Stimulated activated CD4-positive, alpha-beta T cell treated with anti-CD3 and anti-CD28 coated beads, Interleukin-15, amount 100 ng/mL, for 24 hours (primary cell): ENCODE measurements around the gene PTPN14.

ENCODE experiments used
- DNase-seq: peaks from one replicate; pipeline ENCODE4 v3.0.0-alpha.2; 2020

Gene PTPN14

DNA sequence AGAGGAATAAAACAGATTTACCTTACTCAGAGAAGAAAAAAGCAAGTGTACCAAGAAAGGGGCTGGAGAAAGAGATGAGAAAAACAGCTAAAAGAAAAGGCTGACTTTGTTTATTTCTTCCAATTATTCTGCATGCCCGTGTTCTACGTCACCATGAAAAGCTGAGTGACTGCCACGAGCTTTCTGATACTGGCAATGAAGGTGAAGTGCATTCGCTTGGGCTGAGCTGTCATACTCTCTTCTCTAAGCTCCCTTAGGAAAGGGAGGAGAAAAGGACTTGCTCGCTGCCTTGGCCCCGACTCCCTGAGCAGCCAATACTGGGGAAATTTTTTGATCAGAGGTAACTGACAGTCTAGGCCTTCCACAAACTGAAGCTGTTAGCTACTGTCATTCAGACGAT is 165.1 kb downstream of the PTPN14 start:
- DNase-seq, result no peak

DNA sequence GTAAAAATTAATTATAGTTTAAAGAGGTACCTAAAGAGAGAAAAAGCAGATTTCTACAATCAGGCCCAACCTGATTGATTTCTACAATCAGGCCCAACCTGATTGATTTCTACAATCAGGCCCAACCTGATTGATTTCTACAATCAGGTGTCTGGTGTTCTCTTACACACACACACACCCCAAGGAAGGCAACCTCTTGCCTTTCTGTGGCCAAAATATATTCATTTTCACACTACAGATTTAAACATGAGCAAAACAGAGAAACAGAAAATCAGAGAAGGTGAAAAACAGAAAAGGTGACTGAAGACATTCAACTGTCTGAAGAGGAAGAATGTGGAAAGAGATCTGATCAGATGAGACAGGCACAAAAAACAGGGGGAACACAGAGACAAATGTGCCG is 166.0 kb downstream of the PTPN14 start:
- DNase-seq, result no peak

DNA sequence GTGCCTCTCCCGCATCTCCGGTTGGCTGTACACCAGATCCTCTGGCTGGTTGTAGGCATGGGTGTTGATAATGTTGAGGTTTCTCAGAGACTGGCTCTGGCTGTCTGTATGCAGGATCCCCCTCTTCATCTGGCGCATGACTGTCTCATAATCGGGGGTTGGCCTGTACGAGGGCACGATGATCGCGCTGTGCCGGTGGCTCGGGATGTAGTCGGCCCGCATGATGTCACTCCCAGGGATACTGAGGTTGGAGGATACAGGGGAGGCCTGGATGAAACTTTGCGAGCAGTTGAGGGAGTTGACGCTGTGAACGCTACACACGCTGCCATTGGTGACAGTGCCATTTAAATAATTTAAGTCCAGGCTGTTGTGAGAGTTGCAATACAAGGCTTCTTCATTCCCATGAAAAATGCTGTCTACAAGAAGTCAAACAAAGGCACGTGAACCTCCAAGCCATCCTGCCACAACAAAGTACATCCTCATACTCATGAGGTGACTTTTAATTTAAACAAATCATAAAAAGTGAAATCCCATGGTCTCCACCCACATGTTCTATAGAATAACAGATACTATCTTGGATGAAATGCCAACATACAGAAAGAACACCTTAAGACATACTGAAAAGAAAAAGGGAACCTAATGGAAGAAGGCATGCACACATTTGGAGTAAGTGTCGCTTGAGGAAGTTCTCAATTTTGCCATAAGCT is 166.9 kb downstream of the PTPN14 start:
- DNase-seq, result no peak

DNA sequence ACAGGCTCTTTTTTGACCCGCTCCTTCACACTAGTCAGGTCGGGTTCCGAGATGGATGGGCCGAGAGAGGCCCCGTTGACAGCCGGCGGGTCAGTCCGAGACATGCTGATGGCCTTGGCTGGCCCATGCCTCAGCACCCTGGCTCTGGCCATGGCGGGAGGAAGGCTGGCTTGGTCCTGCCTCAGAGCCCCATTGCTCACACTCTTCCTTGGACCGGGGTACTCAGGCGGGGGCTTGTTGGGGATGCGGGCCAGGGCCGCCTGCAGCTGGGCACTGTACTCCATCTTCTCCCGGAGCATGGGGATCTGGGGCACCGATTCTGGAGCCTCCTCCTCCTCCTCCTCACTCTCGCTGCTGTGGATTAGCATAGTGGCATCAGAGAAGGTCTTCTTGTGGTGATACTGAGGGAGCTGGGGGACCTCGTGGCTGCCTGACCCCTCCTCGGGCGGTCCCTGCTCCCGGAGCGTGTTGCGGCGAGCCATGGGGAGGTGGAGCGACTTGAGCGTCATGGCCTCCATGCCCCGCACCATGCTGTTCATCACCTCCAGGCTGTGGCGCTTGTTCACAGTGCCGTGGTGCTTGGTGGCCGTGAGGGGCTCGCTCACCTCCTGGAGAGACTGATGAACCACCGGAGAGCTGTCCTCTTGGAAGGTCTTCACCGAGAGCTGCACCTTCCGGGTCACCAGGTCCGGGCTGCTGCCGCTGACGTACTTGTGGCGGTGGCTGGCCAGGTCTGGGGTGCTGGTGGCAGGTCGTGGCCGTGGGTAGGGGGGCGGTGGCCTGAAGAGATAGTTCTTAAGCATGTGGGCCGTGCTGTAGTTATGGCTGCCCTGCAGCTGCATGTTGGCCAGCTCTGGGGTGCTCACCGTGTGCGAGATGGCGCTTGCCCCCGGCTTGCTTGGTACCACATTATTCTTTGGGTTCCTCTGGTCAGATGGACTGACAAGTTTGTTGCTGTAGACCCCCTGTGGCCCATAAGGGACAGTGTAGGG is 167.7 kb downstream of the PTPN14 start:
- DNase-seq, result no peak

DNA sequence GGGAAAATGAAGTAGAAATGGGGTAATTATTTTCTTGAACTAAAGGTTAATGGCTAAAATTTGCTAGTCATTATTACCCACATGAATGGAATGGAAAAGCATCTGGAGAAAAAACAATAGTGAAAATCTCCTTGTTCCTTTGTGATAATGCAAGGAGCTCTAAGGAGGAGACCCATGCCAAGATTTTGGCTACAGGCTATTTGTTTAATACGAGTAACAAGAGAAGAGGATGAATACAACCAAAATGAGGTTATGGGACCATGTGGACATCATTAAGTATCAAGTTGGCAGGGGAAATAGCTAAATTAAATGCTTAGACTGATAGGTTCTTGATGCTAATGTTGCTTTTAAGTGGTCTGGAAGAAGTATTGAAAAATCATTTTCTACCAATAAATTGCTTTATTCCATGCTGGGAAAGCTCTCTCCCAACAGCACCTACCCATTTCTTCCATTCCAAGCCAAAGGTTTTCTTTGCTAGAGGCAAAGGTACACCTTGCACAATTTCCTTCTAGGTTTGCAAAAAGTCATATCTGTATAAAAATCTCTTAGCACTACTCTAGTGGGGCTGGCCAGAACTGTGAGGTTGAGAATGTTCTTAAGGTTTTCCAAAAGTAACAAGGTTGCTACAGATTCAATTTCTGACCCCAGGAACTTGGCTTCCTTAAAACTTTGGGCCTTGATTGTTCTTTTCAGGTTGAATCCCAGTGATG is 170.3 kb downstream of the PTPN14 start:
- DNase-seq, result no peak

DNA sequence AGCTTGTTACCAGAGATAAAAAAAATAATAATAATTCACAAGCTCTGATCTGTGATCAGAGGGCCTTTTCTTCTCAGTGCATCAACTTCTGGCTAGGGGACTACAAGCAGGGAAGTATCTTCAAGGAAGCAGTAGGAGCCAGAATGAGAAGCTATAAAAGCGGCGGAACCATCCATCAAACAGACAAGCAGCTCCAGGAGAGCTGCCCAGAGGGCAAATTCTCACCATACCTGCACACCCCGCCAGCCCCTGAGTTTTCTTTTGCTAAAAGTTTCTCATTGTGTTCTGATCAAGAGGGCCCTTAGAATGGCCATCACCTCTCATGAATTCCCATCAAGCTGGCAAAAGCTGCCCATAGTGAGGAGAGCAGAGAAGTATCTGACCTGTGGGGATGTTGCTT is 171.0 kb downstream of the PTPN14 start:
- no peak for DNase-seq

DNA sequence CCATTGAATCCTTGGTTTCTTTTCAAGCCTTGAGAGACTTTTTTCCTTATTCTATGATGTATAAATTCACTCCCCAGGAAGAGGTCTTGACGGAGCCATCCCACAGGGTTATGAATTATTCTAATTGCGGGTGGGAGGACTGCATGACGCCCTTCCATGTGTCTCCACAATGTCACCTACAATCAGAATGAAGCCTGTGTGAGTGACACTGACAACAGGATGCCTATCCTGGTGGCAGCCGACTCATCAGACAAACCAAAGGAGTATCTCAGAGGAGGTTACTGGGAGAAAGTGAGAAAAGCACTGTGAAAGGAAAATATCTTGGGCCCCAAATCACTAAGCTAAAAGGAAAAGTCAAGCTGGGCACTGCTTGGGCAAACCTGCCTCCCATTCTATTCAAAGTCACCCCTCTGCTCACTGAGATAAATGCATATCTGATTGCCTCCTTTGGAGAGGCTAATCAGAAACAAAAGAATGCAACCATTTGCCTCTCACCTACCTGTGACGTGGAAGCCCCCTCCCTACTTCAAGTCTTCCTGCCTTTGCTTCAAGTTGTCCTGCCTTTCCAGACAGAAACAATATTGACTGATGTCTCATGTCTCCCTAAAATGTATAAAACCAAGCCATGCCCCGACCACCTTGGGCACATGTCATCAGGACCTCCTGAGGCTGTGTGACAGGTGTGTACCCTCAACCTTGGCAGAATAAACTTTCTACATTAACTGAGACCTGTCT is 172.0 kb downstream of the PTPN14 start:
- DNase-seq, result no peak

DNA sequence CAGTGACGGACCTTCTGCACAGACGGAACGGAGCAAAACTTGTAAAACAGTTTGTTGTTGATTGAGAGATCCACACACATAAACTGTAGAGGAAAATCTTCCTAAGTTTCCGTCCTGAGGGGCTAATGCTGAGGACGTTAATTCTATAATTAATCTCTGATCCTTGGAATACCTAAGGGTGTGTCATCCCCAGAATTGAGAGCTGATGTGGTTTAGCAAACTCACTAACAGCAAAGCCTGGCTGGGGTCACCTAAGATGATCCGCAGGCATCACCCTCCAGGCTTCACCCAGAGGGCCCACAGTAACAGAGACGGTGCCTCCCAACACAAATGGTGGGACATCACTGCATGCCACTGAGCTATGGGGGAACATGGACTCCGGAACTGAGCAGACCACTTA is 172.9 kb downstream of the PTPN14 start:
- DNase-seq, result no peak

DNA sequence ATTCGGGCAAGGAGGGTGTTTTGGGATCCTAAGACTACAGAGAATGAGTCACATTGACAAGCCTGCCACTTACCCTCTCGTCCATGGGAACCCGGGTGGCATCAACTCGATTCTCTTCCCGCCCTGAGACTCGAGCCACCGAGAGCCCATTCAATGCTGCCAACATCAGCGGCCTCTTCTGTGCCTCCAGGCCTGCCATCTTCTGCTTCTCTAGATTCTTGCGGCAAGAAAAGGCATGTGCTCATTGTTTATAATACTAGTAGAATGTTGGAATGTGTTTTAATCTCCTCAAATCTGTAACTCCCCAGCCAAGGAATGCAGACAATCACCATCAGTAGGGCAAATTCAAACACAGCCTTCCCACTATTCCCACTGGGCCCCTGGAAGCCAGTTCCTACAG is 173.5 kb downstream of the PTPN14 start:
- DNase-seq, result no peak

DNA sequence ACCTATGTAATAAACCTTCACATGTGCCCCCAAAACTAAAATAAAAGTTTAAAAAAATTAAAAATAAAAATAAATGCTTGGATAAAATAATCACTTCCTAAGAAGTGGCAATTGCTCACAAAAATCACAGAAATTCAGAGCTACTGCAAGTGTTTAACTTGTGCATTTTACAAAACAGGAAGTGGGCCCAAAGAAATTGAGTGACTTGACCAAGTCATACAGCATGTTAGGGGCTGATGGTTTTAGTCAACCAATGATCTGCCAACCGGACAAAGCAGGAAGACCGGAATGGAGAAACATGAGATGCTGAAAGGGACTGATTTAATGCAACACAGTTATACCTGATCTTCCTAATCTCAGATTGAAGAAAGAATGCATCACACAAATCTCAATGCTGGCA is 173.9 kb downstream of the PTPN14 start:
- DNase-seq, result no peak

DNA sequence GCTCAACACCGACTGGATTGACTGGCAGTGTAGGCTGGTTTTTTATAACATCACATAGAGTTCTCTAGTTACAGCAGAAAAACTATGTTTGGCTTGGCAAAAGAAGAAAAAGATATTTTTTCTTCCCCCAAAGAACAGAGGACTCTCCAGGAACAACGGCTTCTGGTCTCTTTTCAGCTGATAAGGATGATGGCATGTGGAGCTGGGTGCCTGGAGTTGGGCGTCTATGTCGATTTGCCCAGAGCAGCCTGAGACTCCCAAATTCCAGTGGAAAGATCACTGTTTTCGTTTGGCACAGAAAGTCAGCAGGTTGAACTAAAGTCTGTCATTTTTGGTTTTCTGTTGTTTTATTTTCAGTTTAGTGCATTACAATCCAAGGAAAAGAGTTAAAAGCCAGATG is 179.3 kb downstream of the PTPN14 start:
- DNase-seq, result no peak

DNA sequence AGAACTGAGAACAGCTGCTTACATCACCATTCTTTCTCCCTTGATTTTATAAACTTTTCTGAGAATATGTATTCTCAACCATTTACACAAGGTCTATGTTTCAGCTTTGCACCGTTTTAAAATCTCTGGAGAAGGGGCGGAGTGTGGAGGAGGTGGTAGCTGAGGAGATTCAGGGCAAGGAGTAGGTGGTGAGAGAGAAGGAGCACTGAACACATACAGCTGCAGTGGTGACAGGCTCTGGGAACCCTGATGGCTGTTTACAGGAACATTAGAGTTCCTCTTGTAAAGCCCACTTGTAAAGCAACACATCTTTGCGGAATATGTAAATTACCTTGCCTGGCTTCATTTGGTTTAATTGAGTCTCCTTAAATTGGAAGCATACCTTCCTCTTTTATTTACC is 180.8 kb downstream of the PTPN14 start:
- no peak for DNase-seq

DNA sequence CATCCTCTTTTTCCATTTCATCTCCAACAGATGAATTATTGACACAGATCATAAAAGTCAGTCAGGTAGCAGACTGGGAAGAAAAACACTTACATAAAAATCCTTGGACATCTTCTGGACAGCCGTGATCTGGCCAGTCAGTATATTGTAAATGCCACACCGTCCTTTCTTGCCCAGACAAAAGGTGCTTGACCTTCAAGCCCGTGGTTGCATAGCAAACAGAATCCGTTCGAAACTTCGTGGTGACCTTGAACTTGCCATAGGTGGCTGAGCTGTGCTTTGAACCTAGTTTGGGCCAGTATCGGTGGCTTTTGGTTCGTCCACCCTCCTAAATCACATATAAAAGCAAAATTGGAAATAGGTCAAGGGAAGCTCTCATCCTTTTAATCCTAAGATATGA is 182.0 kb downstream of the PTPN14 start:
- no peak for DNase-seq

DNA sequence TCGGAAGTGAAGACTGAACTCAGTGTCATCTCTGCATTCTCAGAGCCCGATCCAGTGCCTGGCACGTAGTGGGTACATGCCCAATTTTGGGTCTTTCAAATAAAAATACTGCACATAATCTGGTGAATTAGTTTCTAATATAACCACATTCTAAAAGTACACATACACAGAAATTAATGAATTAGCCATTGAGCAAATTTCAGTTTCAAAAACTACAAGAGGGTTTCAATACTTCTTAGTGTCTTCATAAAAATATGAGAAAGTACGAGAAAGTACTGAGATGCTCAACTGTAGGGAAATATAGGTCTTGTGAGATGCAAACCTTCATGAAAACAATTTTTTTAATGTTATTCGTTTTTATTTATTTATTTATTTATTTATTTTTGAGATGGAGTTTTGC is 183.6 kb downstream of the PTPN14 start:
- DNase-seq, result no peak

DNA sequence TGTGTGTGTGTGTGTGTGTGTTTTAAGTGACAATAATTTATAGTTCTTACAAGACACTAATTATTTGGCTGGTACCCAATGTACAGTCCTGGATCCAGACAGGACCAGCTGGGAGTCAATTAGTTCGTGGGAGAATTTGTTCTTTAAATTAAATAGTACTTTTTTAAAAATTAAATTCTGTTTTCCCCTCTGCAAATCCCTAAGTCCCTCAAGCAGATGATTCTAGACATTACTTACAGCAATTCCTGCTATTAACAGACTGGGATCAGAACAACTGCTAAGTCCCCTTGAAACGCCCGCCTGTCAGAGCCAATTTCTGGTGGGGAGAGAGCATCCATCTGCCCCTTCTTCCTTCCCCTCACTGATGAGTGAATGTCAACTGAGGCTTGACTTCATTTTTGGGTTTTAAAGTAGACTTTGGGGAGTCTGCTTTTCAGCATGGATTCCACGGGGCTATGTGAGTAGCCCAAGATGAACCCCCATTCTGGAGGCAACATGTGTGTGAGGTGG is 186.6 kb downstream of the PTPN14 start:
- DNase-seq, result no peak

DNA sequence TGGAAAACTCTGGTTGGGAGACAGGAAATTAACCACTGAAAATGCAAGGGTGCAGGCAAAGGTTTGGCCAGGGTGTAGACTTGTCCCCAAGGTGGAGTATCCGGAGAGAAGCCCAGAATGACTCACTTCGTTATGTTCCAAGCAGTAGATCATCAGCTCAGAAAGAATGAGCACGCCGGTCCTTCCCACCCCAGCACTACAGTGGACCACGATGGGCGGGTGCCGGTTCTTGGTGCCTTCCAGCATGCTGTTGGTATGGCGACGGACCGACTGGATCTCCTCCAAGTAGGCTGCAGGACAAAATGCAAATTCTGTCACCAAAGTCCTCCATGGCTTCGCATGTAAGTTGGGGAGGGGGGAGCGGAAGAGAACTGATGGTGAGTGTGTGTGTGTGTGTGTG is 187.0 kb downstream of the PTPN14 start:
- DNase-seq, result no peak

DNA sequence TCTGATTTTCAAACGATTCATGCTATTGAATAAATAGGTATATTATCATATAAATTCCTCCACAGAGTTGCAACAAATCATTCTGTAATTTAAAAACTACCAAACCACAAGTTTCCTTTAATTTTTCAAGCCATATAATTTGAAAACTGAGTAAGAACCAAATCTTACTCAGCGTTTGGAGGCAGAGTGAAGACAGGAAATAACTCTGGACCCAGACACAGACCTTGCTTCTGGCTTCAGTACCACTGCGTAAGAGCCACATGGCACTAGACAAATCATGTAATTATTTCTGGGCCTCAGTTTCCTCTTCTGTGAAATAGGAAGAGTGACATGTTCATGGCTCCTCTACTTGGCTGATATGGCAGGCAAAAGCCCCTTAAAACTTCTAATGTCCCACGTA is 188.0 kb downstream of the PTPN14 start:
- DNase-seq, result no peak

DNA sequence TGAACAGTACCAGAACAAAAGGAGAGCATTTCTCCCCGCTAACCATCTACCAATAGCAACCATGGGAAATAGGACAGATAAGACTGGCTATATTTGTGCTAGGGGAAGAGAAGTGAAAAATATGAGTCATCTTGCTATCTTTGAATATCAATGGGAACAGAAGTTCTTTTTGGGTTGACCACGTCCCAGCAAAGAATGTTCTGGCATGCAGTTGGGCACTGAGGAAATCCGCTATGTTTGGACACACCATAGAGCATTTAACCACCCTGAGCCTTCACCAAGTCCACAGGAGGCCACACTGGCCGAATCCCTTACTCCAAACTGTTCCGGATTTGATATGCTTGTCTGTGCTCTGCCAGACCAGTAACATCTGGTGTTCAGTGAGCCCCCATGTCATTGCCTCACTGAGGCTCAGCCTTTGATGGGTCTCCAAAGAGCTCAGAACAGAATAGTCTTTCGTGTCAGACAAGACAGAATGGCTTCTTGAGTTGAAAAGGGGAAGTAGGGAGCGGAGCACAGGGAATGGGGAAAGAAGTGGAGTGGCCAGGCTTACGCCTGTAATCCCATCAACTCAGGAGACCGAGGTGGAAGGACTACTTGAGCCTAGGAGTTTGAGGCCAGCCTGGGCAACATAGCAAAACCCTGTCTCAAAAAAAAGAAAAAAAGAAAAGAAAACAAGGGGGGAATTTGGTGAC is 189.1 kb downstream of the PTPN14 start:
- DNase-seq, result no peak

DNA sequence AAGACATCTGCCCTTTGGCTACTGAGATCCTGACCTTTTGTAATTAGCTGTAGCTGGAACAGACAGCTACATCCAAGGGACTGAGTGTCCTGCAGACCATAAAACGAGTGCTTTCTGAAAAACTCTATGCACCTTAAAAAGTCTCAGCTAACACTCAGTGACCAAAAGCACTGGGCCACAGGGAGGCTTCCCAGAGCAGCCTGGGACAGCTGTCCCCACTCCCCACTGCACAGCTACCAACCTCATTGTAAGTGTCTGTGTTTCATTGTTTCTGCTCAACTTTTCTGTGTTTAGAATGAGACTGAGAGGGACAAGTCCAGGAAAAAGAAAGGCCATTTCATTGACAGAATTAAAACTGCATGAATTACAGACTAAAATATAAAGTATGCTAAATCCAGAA is 189.8 kb downstream of the PTPN14 start:
- no peak for DNase-seq

DNA sequence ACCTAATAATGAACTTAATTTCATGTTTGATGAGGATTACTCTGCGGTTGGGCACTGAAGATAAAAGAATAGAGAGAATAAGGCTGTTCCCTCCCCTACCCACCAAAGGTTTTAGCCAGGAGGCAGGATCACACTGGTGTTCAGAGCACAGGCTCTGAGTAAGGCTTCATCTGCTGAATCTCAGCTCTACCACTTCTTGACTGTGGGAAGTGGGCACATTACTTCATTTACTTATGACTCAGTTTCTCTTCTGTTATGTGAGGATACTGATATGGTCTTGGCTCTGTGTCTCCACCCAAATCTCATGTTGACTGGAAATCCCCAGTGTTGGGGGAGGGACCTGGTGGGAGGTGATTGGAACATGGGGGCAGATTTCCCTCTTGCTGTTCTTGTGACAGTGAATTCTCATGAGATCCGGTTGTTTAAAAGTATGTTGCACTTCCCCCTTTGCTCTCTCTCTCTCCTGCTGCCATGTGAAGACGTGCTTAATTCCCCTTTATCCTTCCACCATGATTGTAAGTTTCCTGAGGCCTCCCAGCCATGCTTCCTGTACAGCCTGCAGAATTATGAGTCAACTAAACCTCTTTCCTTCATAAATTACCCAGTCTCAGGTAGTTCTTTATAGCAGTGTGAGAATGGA is 190.8 kb downstream of the PTPN14 start:
- DNase-seq, result no peak

DNA sequence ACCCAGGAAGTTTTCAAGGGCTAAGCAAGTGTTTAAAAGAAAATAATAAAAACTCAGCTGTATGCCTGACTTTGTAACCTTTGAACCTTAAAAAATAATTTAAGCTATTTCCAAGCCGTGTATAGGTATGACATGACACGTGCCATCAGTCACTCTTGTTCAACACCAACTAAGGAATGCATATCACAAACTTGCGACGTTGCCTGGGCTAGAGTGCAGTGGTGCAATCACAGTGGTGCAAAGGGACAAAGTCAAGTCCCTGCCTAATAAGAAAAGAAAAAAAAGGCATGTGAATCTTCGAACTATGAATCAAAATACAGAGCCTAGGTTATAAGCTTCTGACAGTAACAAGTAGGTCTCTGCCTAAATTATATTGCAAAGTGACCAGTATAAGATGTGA is 191.3 kb downstream of the PTPN14 start:
- DNase-seq, result no peak
